ENCODE results near the gene GSE1.

GRCh38 chr16:85650135-85650843 lies 37.2 kb downstream of the GSE1 start:
- no peak for TF ChIP-seq REST (IDR thresholded peaks at IDR 0.05; ENCODE audit: borderline replicate concordance)
- no peak for TF ChIP-seq REST (CRISPR knock-in tag; IDR thresholded peaks at IDR 0.05; ENCODE audit: low read depth)
- no peak for TF ChIP-seq ZNF282 (CRISPR knock-in tag; IDR thresholded peaks at IDR 0.05)
- TF ChIP-seq ZNF561 (CRISPR knock-in tag; conservative IDR thresholded peaks at IDR 0.05), result no peak
- TF ChIP-seq PHF8 (IDR thresholded peaks at IDR 0.05; ENCODE audit: borderline replicate concordance, low read length), result no peak
- no peak for TF ChIP-seq FOS (IDR thresholded peaks at IDR 0.05; ENCODE audit: extremely low read depth, insufficient read length)
- no peak for TF ChIP-seq SMAD1 (IDR thresholded peaks at IDR 0.05; ENCODE audit: low read depth, low read length, partially characterized antibody)
- no peak for TF ChIP-seq JUN (IDR thresholded peaks at IDR 0.05; ENCODE audit: borderline replicate concordance, low read depth, low read length)
- TF ChIP-seq JUN (CRISPR knock-in tag; IDR thresholded peaks at IDR 0.05; ENCODE audit: borderline replicate concordance), result no peak
- no peak for TF ChIP-seq ZNF12 (CRISPR knock-in tag; IDR thresholded peaks at IDR 0.05)
- no peak for TF ChIP-seq GTF2B (IDR thresholded peaks at IDR 0.05; ENCODE audit: extremely low read depth, insufficient read length)
- no peak for TF ChIP-seq ZNF77 (CRISPR knock-in tag; IDR thresholded peaks at IDR 0.05)
- 0 out of 2 replicates have a peak, but pooled peaks have one; percentile 40 for TF ChIP-seq POLR2A (conservative IDR thresholded peaks at IDR 0.05)
- no peak for TF ChIP-seq MED1 (CRISPR knock-in tag; IDR thresholded peaks at IDR 0.05; ENCODE audit: borderline replicate concordance)
